HepG2 (cell line): ENCODE results near the gene CD248. TPM values are rescaled to one million over a fixed set of nuclear protein-coding genes. Genes with fewer than 3 reads are reported as not detected.

Experiments used
- ARID2 ChIP-seq: sonication (generic); formaldehyde crosslinking; IDR thresholded peaks from 2 replicates; pipeline ENCODE4 v1.8.1; 2022; ENCODE audit warnings: mild to moderate bottlenecking, missing genetic modification reagents, borderline replicate concordance
- HNRNPK ChIP-seq: fragments of 200-400 bp; formaldehyde crosslinking; IDR thresholded peaks from 2 replicates; pipeline ENCODE4 v1.6.1; 2018; ENCODE audit warnings: low read length, low read depth, moderate library complexity, mild to moderate bottlenecking; ENCODE audit not compliant: poor library complexity, severe bottlenecking
- ISX ChIP-seq: sonication (generic); formaldehyde crosslinking; conservative IDR thresholded peaks from 2 replicates; pipeline ENCODE4 v1.5.0; 2020; ENCODE audit warnings: missing genetic modification reagents
- NFATC3 ChIP-seq: sonication (generic); formaldehyde crosslinking; IDR thresholded peaks from 2 replicates; pipeline ENCODE4 v1.5.1; 2020; ENCODE audit warnings: mild to moderate bottlenecking, missing genetic modification reagents
- PBX3 ChIP-seq: sonication (generic); formaldehyde crosslinking; IDR thresholded peaks from 2 replicates; pipeline ENCODE4 v1.8.1; 2023; ENCODE audit warnings: missing genetic modification reagents, inconsistent platforms, borderline replicate concordance
- PLRG1 ChIP-seq: fragments of 450-650 bp; conservative IDR thresholded peaks from 2 replicates; pipeline ENCODE4 v1.6.1; 2016
- POGK ChIP-seq: sonication (generic); formaldehyde crosslinking; conservative IDR thresholded peaks from 2 replicates; pipeline ENCODE4 v1.8.0; 2022; ENCODE audit warnings: mild to moderate bottlenecking, moderate library complexity, missing genetic modification reagents
- PREB ChIP-seq: sonication (generic); formaldehyde crosslinking; IDR thresholded peaks from 2 replicates; pipeline ENCODE4 v1.4.0; 2020; ENCODE audit warnings: missing genetic modification reagents
- ZNF609 ChIP-seq: sonication (generic); formaldehyde crosslinking; IDR thresholded peaks from 2 replicates; pipeline ENCODE4 v1.4.0; 2020; ENCODE audit warnings: mild to moderate bottlenecking, missing genetic modification reagents, borderline replicate concordance
- ZNF773 ChIP-seq: sonication (generic); formaldehyde crosslinking; IDR thresholded peaks from 2 replicates; pipeline ENCODE4 v1.4.0; 2020; ENCODE audit warnings: missing genetic modification reagents, borderline replicate concordance
- ZSCAN30 ChIP-seq: sonication (generic); formaldehyde crosslinking; IDR thresholded peaks from 2 replicates; pipeline ENCODE4 v1.5.0; 2020; ENCODE audit warnings: mild to moderate bottlenecking, missing genetic modification reagents
- polyA plus RNA-seq, 8 experiments: library from polyadenylated mRNA; depleted of rRNA in 3 of 8; stranded (reverse) in 7 of 8; unstranded in 1 of 8; fragments of >200 nt; fragmentation: Illumina TruSeq in 4 of 8; extraction: Trizol in 4 of 8; gene quantifications; 2 replicates each; pipeline versions ENCODE4 v1.2.1 to v1.2.3, GENCODE V29; 2011 to 2016; ENCODE audit warnings: low read depth in 4 of 8, missing spikeins in 1 of 8, mixed read lengths in 1 of 8; ENCODE audit not compliant: insufficient read depth in 1 of 8
- total RNA-seq, 5 experiments: library from RNA; depleted of rRNA; stranded (reverse); fragments of >200 nt; fragmentation: Illumina TruSeq; extraction: Trizol; gene quantifications; 2 replicates each; pipeline ENCODE4 v1.2.3, GENCODE V29; 2016; ENCODE audit warnings: low read depth in 1 of 5

The CD248 gene
- total and polyA plus RNA-seq, 2 of the 13 experiments (the other 11 are each of a cell fraction or from before 2014, with no cell fraction given): 0.25 to 0.35 TPM

DNA sequence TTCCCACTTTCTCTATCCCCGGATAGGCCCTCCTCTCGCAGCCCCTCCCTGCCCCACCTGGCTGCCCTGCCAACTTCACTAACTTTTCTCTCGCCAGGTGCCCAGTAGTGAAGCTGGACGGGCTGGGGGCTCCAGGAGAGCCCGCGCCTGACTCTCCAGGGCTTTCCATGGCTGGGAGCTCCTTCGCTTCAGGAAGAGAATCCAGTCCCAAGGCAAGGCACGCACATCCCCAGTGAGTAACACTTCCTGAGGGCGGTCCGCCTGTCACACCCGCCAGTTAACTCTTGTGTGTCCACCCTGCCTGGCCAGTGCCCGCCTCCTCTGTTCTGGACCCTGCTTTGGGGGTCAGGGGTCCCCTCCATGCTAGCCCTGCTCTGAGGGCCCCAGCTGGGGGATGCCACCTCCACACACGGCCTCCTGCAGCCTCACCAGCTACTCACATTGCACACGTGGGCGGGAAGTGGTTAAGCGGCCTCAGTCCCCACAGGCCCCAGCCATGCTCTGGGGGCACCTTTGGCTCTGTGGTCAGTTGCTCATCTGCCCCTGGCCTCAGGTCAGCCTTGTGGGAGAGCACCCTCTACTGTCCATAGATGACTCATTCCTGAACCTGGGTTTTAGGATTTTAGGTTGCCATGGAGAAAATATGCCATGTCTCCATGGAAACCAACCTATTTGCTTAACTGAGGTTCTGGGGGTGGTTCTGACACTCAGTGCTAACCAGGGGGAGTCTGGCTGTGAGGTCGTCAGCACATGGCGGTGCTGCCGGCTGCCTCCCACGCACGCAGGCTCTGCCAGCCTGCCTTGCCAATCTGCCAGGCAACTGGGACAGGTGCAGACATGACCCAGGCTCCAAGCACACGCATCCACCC lies 19.6 kb upstream of the CD248 start, which contains the start of gene RIN1 (continued):
- TF ChIP-seq PREB (CRISPR knock-in tag) (no peak), ZNF609 (CRISPR knock-in tag) (peak; percentile 32; the same call in 1 of the 2 replicates), PBX3 (CRISPR knock-in tag) (no peak), NFATC3 (CRISPR knock-in tag) (0 out of 2 replicates have a peak, but pooled peaks have one; percentile 56), ZNF773 (CRISPR knock-in tag) (no peak), ISX (CRISPR knock-in tag) (no peak), ZSCAN30 (no peak), ARID2 (no peak), PLRG1 (no peak), HNRNPK (no peak), POGK (CRISPR knock-in tag) (peak; percentile 72)
